ENCODE results near the gene IZUMO2. TPM values are rescaled to one million over a fixed set of nuclear protein-coding genes. Genes with fewer than 3 reads are reported as not detected.

IZUMO2 gene
- not detected for total RNA-seq

GRCh38 chr19:50162988-50163387 is at the start of gene IZUMO2:
IZUMO2 (minus strand) TSS chr19:50163281; CDS start chr19:50163194, 87 bp downstream.
- H3K9me3 Mint-ChIP-seq: peaks cover 11% of the 10 kb centered on the region
- intact Hi-C loops (cut with micrococcal nuclease): no loop called here
- no peaks in the 10 kb centered on the region for H3K4me1 Mint-ChIP-seq (ENCODE audit: low read depth)
- CTCF ChIA-PET: no interaction called here
- H3K27me3 Mint-ChIP-seq (ENCODE audit: low read depth): peaks cover 22% of the 10 kb centered on the region
- DNase-seq: no peak
- no peak within 1 kb of the TSS for H3K4me3 Mint-ChIP-seq
- no peaks in the 10 kb centered on the region for H3K36me3 Mint-ChIP-seq (ENCODE audit: low read depth)
- no peak within 1 kb of the TSS for H3K27ac Mint-ChIP-seq

DNA sequence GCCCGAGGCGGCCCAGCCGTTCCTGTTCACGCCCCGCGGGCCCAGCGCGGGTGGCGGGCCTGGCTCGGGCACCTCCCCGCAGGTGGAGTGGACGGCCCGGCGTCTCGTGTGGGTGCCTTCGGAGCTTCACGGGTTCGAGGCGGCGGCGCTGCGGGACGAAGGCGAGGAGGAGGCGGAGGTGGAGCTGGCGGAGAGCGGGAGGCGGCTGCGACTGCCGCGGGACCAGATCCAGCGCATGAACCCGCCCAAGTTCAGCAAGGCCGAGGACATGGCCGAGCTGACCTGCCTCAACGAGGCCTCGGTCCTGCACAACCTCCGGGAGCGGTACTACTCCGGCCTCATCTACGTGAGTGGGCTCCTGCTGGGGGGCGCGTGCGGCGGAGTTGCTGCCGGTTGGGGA is 47.3 kb upstream of the IZUMO2 start:
- Mint-ChIP-seq H3K4me3 (no peak overlapping the region), H3K36me3 (ENCODE audit: low read depth) (no peaks in the 10 kb centered on the region), H3K27ac (no peak overlapping the region), H3K27me3 (ENCODE audit: low read depth) (peaks cover 8% of the 10 kb centered on the region), H3K4me1 (ENCODE audit: low read depth) (no peaks in the 10 kb centered on the region), H3K9me3 (peaks cover 1% of the 10 kb centered on the region)
- intact Hi-C loops (cut with micrococcal nuclease): no loop called here
- DNase-seq: no peak
- CTCF ChIA-PET: interaction anchor here (0.9 kb wide), 1 partner anchor 176 kb away, joined by 3 read pairs; no protein-coding TSS in a partner anchor

DNA sequence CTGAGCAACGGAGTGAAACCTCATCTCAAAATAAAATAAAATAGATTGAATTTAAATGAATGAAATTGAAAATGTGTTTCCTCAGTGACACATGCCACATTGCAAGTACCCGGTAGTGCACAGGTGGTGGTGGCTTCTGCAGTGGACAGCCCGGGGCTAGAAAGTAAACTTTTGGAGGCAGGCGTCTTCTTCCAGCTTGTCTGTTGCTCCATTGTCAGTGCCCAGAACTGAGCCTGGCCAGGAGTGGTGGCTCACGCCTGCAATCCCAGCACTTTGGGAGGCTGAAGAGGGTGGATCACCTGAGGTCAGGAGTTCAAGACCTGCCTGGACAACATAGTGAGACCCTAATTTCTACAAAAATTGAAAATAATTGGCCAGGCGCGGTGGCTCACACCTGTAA is 46.0 kb upstream of the IZUMO2 start:
- no peaks in the 10 kb centered on the region for H3K4me1 Mint-ChIP-seq (ENCODE audit: low read depth)

GRCh38 chr19:50207730-50208129 is 44.6 kb upstream of the IZUMO2 start:
- Mint-ChIP-seq H3K9me3 (peaks cover 1% of the 10 kb centered on the region), H3K4me1 (ENCODE audit: low read depth) (no peaks in the 10 kb centered on the region), H3K27me3 (ENCODE audit: low read depth) (peaks cover 24% of the 10 kb centered on the region), H3K4me3 (no peak overlapping the region), H3K27ac (no peak overlapping the region), H3K36me3 (ENCODE audit: low read depth) (no peaks in the 10 kb centered on the region)
- CTCF ChIA-PET: no interaction called here
- DNase-seq: no peak
- intact Hi-C loops (cut with micrococcal nuclease): no loop called here

More for the DNA sequence above, 46.0 kb upstream of the IZUMO2 start:
- DNase-seq: no peak
- peaks cover 1% of the 10 kb centered on the region for H3K9me3 Mint-ChIP-seq
- peaks cover 18% of the 10 kb centered on the region for H3K27me3 Mint-ChIP-seq (ENCODE audit: low read depth)
- H3K4me3 Mint-ChIP-seq: no peak overlapping the region
- no peaks in the 10 kb centered on the region for H3K36me3 Mint-ChIP-seq (ENCODE audit: low read depth)
- intact Hi-C loops (cut with micrococcal nuclease): no loop called here
- CTCF ChIA-PET: no interaction called here
- no peak overlapping the region for H3K27ac Mint-ChIP-seq

GRCh38 chr19:50206191-50206590 is 43.1 kb upstream of the IZUMO2 start:
- Mint-ChIP-seq H3K4me3 (no peak overlapping the region), H3K36me3 (ENCODE audit: low read depth) (no peaks in the 10 kb centered on the region), H3K4me1 (ENCODE audit: low read depth) (no peaks in the 10 kb centered on the region), H3K27me3 (ENCODE audit: low read depth) (peaks cover 38% of the 10 kb centered on the region), H3K9me3 (peaks cover 1% of the 10 kb centered on the region), H3K27ac (no peak overlapping the region)
- DNase-seq: no peak
- intact Hi-C loops (cut with micrococcal nuclease): no loop called here
- CTCF ChIA-PET: no interaction called here

DNA sequence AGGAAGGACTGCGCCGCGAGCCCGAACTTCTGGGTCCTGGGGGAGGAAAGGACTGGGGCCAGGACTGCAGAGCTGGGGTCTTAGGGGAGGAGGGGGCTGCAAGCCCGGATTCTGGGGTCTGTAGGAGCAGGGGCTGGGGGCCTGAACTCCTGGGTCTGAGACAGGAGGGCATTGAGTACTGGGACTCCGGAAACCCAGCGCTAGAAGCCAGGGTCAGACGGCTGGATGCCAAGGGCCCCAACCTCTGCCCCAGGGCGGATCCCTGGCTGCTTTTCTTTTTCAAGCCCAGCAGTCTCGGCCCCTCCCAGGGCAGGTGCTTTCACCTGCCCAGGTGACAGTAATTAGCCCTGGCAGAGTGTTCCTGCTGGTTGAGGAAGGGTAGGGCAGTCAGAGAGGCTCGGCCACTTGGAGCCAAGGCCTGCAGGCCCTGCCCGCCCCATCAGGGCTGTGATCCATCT is 42.6 kb upstream of the IZUMO2 start:
- CTCF ChIA-PET: no interaction called here
- Mint-ChIP-seq H3K4me3 (no peak overlapping the region), H3K4me1 (ENCODE audit: low read depth) (no peaks in the 10 kb centered on the region), H3K27ac (no peak overlapping the region), H3K9me3 (peaks cover 1% of the 10 kb centered on the region), H3K27me3 (ENCODE audit: low read depth) (peaks cover 43% of the 10 kb centered on the region), H3K36me3 (ENCODE audit: low read depth) (no peaks in the 10 kb centered on the region)
- intact Hi-C loops (cut with micrococcal nuclease): no loop called here
- no peak for DNase-seq

GRCh38 chr19:50204811-50205675 is 42.0 kb upstream of the IZUMO2 start:
- intact Hi-C loops (cut with micrococcal nuclease): no loop called here
- H3K4me3 Mint-ChIP-seq: no peak overlapping the region
- no peaks in the 10 kb centered on the region for H3K36me3 Mint-ChIP-seq (ENCODE audit: low read depth)
- no peaks in the 10 kb centered on the region for H3K4me1 Mint-ChIP-seq (ENCODE audit: low read depth)
- no peak overlapping the region for H3K27ac Mint-ChIP-seq
- H3K27me3 Mint-ChIP-seq (ENCODE audit: low read depth): peaks cover 46% of the 10 kb centered on the region
- no peak for DNase-seq
- CTCF ChIA-PET: no interaction called here
- H3K9me3 Mint-ChIP-seq: peaks cover under 1% of the 10 kb centered on the region

GRCh38 chr19:50204081-50204428 is 41.0 kb upstream of the IZUMO2 start:
- Mint-ChIP-seq H3K27me3 (ENCODE audit: low read depth) (peaks cover 50% of the 10 kb centered on the region), H3K4me1 (ENCODE audit: low read depth) (no peaks in the 10 kb centered on the region), H3K4me3 (no peak overlapping the region), H3K36me3 (ENCODE audit: low read depth) (no peaks in the 10 kb centered on the region), H3K9me3 (no peaks in the 10 kb centered on the region), H3K27ac (no peak overlapping the region)
- intact Hi-C loops (cut with micrococcal nuclease): no loop called here
- DNase-seq: no peak
- CTCF ChIA-PET: no interaction called here

DNA sequence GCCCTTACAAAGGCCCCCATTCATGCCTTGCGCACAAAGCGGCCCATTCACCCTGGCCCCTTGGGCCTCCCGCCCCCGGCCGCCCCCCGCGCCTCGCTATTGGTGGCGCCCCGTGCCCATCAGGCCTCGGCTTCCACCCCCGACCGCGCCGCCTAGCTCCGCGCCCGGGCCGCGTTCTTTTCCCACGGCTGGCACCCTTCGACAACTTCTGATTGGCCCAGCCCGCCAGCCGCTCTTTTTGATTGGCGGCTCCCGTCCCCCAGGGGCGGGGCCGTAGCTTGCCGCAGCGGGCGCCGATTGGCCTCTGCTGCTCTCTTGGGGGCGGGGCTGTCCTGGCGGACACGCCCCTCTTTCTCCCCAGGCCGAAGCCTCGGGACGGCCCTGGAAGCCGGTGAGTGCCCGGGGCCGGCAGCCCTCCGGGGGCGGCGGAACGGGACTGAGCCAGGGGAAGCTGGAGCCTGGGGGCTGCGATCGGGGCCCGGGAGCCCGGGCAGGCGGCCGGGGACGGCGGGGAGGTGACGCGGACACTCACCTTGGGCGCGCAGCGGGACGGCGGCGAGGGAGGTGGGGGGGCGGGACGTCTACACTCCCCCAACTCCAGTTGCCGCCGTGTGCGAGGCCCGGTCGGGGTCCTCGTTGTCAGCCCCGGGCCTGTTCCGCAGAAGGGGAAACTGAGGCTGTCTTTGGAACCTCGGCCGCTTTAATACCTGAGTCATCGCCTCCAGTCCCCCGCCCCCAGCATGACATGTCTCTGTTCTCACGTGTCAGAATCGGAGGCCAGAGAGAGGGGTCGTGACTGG is 40.4 kb upstream of the IZUMO2 start, which contains the start of gene MYH14:
Gene MYH14 (plus strand): TSS at position 342 of the 800 bp plus-strand sequence. CDS start 6,744 bp downstream, outside the sequence.
- no peaks in the 10 kb centered on the region for H3K4me1 Mint-ChIP-seq (ENCODE audit: low read depth)
- intact Hi-C loops (cut with micrococcal nuclease): no loop called here
- CTCF ChIA-PET: no interaction called here
- H3K9me3 Mint-ChIP-seq: no peaks in the 10 kb centered on the region
- H3K27me3 Mint-ChIP-seq (ENCODE audit: low read depth): peaks cover 54% of the 10 kb centered on the region
- no peaks in the 10 kb centered on the region for H3K36me3 Mint-ChIP-seq (ENCODE audit: low read depth)
- no peak within 1 kb of the TSS for H3K27ac Mint-ChIP-seq
- DNase-seq: no peak
- no peak within 1 kb of the TSS for H3K4me3 Mint-ChIP-seq

DNA sequence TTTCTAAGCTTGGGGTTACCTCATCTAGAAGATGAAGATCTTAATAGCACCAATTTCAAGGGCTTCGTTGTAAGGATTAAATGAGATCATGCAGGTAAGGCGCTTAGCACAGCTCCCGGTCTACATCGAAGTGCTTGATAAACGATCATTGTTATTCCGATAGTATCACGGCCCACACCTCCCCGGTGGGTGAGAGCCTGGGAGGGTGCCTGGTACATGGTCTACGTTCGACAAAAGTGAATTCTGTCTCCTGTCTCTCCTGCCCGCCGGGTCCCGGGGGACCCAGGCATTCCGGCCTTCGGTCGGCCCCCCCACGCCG is 39.8 kb upstream of the IZUMO2 start:
- intact Hi-C loops (cut with micrococcal nuclease): no loop called here
- peaks cover 53% of the 10 kb centered on the region for H3K27me3 Mint-ChIP-seq (ENCODE audit: low read depth)
- H3K4me3 Mint-ChIP-seq: no peak overlapping the region
- no peak overlapping the region for H3K27ac Mint-ChIP-seq
- no peak for DNase-seq
- CTCF ChIA-PET: no interaction called here
- no peaks in the 10 kb centered on the region for H3K4me1 Mint-ChIP-seq (ENCODE audit: low read depth)
- H3K36me3 Mint-ChIP-seq (ENCODE audit: low read depth): no peaks in the 10 kb centered on the region
- no peaks in the 10 kb centered on the region for H3K9me3 Mint-ChIP-seq

DNA sequence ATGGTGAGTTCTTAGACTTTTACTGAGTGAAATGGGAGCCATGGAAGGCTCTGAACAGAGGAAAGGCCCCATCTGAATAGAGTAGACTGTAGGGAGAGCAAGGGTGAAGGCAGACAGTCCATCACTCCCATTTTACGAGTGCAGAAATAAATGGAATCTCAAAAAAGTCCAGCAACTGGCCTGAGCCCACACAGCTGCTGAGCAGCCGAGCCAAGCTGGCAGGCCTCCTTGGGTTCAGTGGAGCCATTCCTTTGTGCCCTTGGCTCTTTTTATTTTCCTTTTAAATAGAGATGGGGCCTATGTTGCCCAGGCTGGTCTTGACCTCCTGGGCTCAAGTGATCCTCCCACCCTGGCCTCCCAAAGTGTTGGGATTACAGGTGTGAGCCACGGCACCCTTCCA is 39.3 kb upstream of the IZUMO2 start:
- H3K27me3 Mint-ChIP-seq (ENCODE audit: low read depth): peaks cover 51% of the 10 kb centered on the region
- H3K36me3 Mint-ChIP-seq (ENCODE audit: low read depth): no peaks in the 10 kb centered on the region
- no peak overlapping the region for H3K27ac Mint-ChIP-seq
- intact Hi-C loops (cut with micrococcal nuclease): no loop called here
- DNase-seq: no peak
- no peak overlapping the region for H3K4me3 Mint-ChIP-seq
- H3K4me1 Mint-ChIP-seq (ENCODE audit: low read depth): no peaks in the 10 kb centered on the region
- CTCF ChIA-PET: no interaction called here
- no peaks in the 10 kb centered on the region for H3K9me3 Mint-ChIP-seq

DNA sequence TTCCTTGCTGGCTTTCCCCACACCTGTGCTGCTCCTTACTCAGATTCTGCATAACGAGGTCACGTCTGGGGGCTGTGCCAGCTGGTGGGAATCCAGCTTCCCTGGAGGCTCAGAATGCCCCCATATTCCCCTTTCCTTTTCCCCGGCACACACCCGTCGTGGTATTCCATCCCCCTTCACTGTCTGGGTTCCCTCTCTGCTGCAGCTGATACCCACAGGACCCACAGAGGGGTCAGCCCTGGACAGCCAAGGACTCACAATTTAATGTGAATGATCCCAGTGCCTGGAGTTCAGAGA is 36.1 kb upstream of the IZUMO2 start:
- intact Hi-C loops (cut with micrococcal nuclease): no loop called here
- H3K36me3 Mint-ChIP-seq (ENCODE audit: low read depth): no peaks in the 10 kb centered on the region
- DNase-seq: no peak
- no peak overlapping the region for H3K27ac Mint-ChIP-seq
- CTCF ChIA-PET: interaction anchor here (0.6 kb wide), 1 partner anchor 63 kb away, joined by 3 read pairs; no protein-coding TSS in a partner anchor
- no peaks in the 10 kb centered on the region for H3K4me1 Mint-ChIP-seq (ENCODE audit: low read depth)
- no peaks in the 10 kb centered on the region for H3K9me3 Mint-ChIP-seq
- no peak overlapping the region for H3K4me3 Mint-ChIP-seq
- peaks cover 49% of the 10 kb centered on the region for H3K27me3 Mint-ChIP-seq (ENCODE audit: low read depth)
